Measurements from ENCODE around the gene TANGO6.

TANGO6 gene

GRCh38 chr16:69095193-69095592 is 251.9 kb downstream of the TANGO6 start:
- no peak for DNase-seq (ENCODE audit: low read depth, low spot score)

- DNase-seq (ENCODE audit: low read depth, low spot score): no peak
Observed at GRCh38 chr16:69100071-69100691, 256.9 kb downstream of the TANGO6 start.

GRCh38 chr16:69105501-69106361 is 262.4 kb downstream of the TANGO6 start, which contains the start of gene HAS3:
Gene HAS3 (plus strand): TSS chr16:69105653. CDS start chr16:69109396, 3,743 bp downstream.
- no peak for DNase-seq (ENCODE audit: low read depth, low spot score)

GRCh38 chr16:69106491-69107315 is 263.4 kb downstream of the TANGO6 start:
- DNase-seq (ENCODE audit: low read depth, low spot score): no peak

- DNase-seq (ENCODE audit: low read depth, low spot score): no peak
Observed at GRCh38 chr16:69107316-69107962, 264.1 kb downstream of the TANGO6 start.

- DNase-seq (ENCODE audit: low read depth, low spot score): no peak
Observed at GRCh38 chr16:69108064-69108904, 265.0 kb downstream of the TANGO6 start.

GRCh38 chr16:69108905-69109252 is 265.5 kb downstream of the TANGO6 start:
- DNase-seq (ENCODE audit: low read depth, low spot score): no peak

- no peak for DNase-seq (ENCODE audit: low read depth, low spot score)
Observed at GRCh38 chr16:69109486-69110270, 266.3 kb downstream of the TANGO6 start.

- DNase-seq (ENCODE audit: low read depth, low spot score): no peak
Observed at GRCh38 chr16:69110406-69110805, 267.1 kb downstream of the TANGO6 start.

- DNase-seq (ENCODE audit: low read depth, low spot score): no peak
Observed at GRCh38 chr16:69111216-69111875, 268.0 kb downstream of the TANGO6 start.

- no peak for DNase-seq (ENCODE audit: low read depth, low spot score)
Observed at GRCh38 chr16:69111876-69112230, 268.5 kb downstream of the TANGO6 start.

- DNase-seq (ENCODE audit: low read depth, low spot score): no peak
Observed at GRCh38 chr16:69112285-69113129, 269.2 kb downstream of the TANGO6 start.

GRCh38 chr16:69113216-69113615 is 269.9 kb downstream of the TANGO6 start:
- no peak for DNase-seq (ENCODE audit: low read depth, low spot score)

GRCh38 chr16:69114346-69114975 is 271.1 kb downstream of the TANGO6 start:
- DNase-seq (ENCODE audit: low read depth, low spot score): no peak

- DNase-seq (ENCODE audit: low read depth, low spot score): no peak
Observed at GRCh38 chr16:69114976-69115355, 271.6 kb downstream of the TANGO6 start.

GRCh38 chr16:69115361-69115760 is 272.0 kb downstream of the TANGO6 start:
- DNase-seq (ENCODE audit: low read depth, low spot score): no peak

GRCh38 chr16:69115837-69116236 is 272.5 kb downstream of the TANGO6 start:
- DNase-seq (ENCODE audit: low read depth, low spot score): no peak

GRCh38 chr16:69116256-69116875 is 273.0 kb downstream of the TANGO6 start:
- DNase-seq (ENCODE audit: low read depth, low spot score): no peak

All from activated naive CD8-positive, alpha-beta T cell treated with anti-CD3 and anti-CD28 coated beads, Interleukin-2, amount 50 U/mL, for 16 hours (primary cell).